ENCODE results near the gene CIDEB.
A peak's percentile ranks its signal among the peaks of the same experiment; 100 is the strongest.

CIDEB gene

DNA sequence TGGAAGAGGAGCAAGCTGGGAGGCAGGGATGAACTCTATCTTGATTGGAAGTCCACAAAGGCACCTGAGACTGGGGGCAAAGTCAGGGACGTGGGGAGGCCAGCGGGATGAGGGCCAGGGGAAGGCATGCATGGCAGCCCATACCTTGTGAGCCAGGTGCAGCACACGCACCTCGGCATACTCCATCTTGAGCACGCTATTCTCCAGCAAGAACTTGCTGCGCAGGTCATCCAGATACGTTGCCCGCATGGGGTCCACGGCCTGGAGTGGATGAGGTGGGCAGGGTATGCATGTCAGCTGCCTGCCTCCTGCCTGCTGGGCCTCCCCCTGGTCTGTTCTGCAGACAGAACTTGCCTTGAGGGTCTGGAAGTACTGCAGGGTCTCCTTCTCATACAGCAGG lies 40.3 kb downstream of the CIDEB start:
- H3K4me1 Mint-ChIP-seq (ENCODE audit: low read depth): peaks cover 20% of the 10 kb centered on the region
- no peaks in the 10 kb centered on the region for H3K9me3 Mint-ChIP-seq
- peaks cover 27% of the 10 kb centered on the region for H3K36me3 Mint-ChIP-seq (ENCODE audit: low read depth)
- H3K27ac Mint-ChIP-seq: no peak overlapping the region
- H3K27me3 Mint-ChIP-seq (ENCODE audit: low read depth): no peaks in the 10 kb centered on the region
- no peak overlapping the region for H3K4me3 Mint-ChIP-seq

GRCh38 chr14:24266344-24267244 lies 41.2 kb downstream of the CIDEB start:
- Mint-ChIP-seq H3K27ac (no peak overlapping the region), H3K27me3 (ENCODE audit: low read depth) (no peaks in the 10 kb centered on the region), H3K9me3 (no peaks in the 10 kb centered on the region), H3K4me1 (ENCODE audit: low read depth) (peaks cover 11% of the 10 kb centered on the region), H3K36me3 (ENCODE audit: low read depth) (peaks cover 24% of the 10 kb centered on the region), H3K4me3 (no peak overlapping the region)

DNA sequence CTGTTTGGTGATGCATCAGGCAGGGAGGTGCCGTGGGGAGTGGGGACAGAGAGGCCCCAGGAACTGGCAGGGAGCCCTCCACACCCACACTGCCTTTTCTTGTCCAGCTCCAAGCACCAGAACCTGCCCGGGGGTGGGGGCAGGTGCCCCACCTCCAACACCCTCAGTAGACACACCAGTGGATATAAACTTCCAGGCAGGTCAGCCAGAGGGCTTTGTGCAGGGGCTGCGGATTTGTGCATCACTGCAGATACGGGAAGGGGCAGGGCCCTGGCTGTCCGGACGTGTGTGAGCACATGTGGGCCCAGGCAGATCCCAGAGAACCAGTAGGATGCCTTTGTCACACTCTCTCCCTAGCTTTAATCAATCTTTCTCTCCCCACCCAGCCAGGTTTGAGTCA lies 43.5 kb downstream of the CIDEB start:
- Mint-ChIP-seq H3K4me1 (ENCODE audit: low read depth) (no peaks in the 10 kb centered on the region), H3K27me3 (ENCODE audit: low read depth) (no peaks in the 10 kb centered on the region), H3K27ac (no peak overlapping the region), H3K9me3 (no peaks in the 10 kb centered on the region), H3K36me3 (ENCODE audit: low read depth) (peaks cover 21% of the 10 kb centered on the region), H3K4me3 (no peak overlapping the region)

DNA sequence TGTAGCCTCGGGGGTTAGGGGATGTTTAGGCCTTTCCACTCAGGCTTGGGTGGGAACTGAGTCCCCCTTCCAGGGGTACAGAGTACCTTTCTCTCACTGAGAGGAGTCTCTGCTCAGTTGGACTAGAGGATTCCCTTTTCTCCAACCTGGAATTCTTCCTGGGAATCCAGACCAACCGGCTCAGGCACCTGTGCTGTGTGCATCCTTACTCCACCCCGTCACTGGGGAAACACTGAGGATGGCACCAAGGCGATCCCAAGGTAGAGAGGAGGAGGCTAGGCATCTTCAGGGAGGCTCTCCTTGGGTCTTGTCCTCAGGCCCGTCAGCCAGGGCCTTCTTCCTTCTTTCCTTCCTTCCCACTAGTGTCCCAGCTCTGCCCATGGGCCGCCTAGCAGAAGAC lies 43.9 kb downstream of the CIDEB start:
- no peak overlapping the region for H3K27ac Mint-ChIP-seq

GRCh38 chr14:24262821-24263733 lies 44.7 kb downstream of the CIDEB start, which contains the start of gene TGM1:
TGM1 (minus strand) TSS chr14:24263177; CDS start chr14:24262352, 825 bp downstream.
- no peaks in the 10 kb centered on the region for H3K9me3 Mint-ChIP-seq
- peaks cover 17% of the 10 kb centered on the region for H3K36me3 Mint-ChIP-seq (ENCODE audit: low read depth)
- H3K4me1 Mint-ChIP-seq (ENCODE audit: low read depth): no peaks in the 10 kb centered on the region
- no peak within 1 kb of the TSS for H3K4me3 Mint-ChIP-seq
- no peaks in the 10 kb centered on the region for H3K27me3 Mint-ChIP-seq (ENCODE audit: low read depth)
- no peak within 1 kb of the TSS for H3K27ac Mint-ChIP-seq

More for the DNA sequence above, 43.9 kb downstream of the CIDEB start:
- Mint-ChIP-seq H3K9me3 (no peaks in the 10 kb centered on the region), H3K4me1 (ENCODE audit: low read depth) (no peaks in the 10 kb centered on the region), H3K36me3 (ENCODE audit: low read depth) (peaks cover 17% of the 10 kb centered on the region), H3K27me3 (ENCODE audit: low read depth) (no peaks in the 10 kb centered on the region), H3K4me3 (no peak overlapping the region)

DNA sequence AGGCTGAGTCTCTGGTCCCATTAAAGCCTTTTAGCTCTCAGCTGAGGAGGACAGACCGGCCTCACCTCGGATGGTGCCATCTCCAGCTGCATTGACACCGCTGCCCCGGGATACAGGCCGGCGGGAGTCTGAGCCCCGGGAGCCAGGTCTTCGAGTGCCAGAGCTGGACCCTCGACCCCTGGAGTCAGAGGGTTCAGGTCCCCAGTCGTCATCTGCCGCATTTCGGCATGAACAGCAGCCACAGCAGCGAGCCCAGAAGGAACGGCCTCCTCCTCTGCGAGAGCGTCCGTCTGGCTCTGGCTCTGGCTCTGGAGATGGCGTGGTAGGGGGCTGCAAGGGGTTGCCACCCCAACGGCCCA lies 45.8 kb downstream of the CIDEB start:
- Mint-ChIP-seq H3K27ac (no peak overlapping the region), H3K36me3 (ENCODE audit: low read depth) (peaks cover 13% of the 10 kb centered on the region), H3K4me3 (no peak overlapping the region), H3K27me3 (ENCODE audit: low read depth) (no peaks in the 10 kb centered on the region), H3K4me1 (ENCODE audit: low read depth) (no peaks in the 10 kb centered on the region), H3K9me3 (no peaks in the 10 kb centered on the region)

- Mint-ChIP-seq H3K4me1 (ENCODE audit: low read depth) (no peaks in the 10 kb centered on the region), H3K27ac (no peak overlapping the region), H3K27me3 (ENCODE audit: low read depth) (no peaks in the 10 kb centered on the region), H3K9me3 (no peaks in the 10 kb centered on the region), H3K4me3 (no peak overlapping the region), H3K36me3 (ENCODE audit: low read depth) (peaks cover 7% of the 10 kb centered on the region)
Observed at GRCh38 chr14:24261256-24261968, 46.4 kb downstream of the CIDEB start.

GRCh38 chr14:24260780-24261157 lies 47.0 kb downstream of the CIDEB start:
- Mint-ChIP-seq H3K27ac (no peak overlapping the region), H3K9me3 (no peaks in the 10 kb centered on the region), H3K4me3 (no peak overlapping the region), H3K36me3 (ENCODE audit: low read depth) (peaks cover 3% of the 10 kb centered on the region), H3K27me3 (ENCODE audit: low read depth) (no peaks in the 10 kb centered on the region), H3K4me1 (ENCODE audit: low read depth) (no peaks in the 10 kb centered on the region)

- Mint-ChIP-seq H3K4me3 (no peak overlapping the region), H3K4me1 (ENCODE audit: low read depth) (no peaks in the 10 kb centered on the region), H3K27ac (no peak overlapping the region), H3K9me3 (no peaks in the 10 kb centered on the region), H3K36me3 (ENCODE audit: low read depth) (peaks cover 5% of the 10 kb centered on the region), H3K27me3 (ENCODE audit: low read depth) (no peaks in the 10 kb centered on the region)
Observed at GRCh38 chr14:24260026-24260779, 47.6 kb downstream of the CIDEB start.

GRCh38 chr14:24259282-24260025 lies 48.3 kb downstream of the CIDEB start:
- no peak overlapping the region for H3K27ac Mint-ChIP-seq
- H3K4me1 Mint-ChIP-seq (ENCODE audit: low read depth): no peaks in the 10 kb centered on the region

DNA sequence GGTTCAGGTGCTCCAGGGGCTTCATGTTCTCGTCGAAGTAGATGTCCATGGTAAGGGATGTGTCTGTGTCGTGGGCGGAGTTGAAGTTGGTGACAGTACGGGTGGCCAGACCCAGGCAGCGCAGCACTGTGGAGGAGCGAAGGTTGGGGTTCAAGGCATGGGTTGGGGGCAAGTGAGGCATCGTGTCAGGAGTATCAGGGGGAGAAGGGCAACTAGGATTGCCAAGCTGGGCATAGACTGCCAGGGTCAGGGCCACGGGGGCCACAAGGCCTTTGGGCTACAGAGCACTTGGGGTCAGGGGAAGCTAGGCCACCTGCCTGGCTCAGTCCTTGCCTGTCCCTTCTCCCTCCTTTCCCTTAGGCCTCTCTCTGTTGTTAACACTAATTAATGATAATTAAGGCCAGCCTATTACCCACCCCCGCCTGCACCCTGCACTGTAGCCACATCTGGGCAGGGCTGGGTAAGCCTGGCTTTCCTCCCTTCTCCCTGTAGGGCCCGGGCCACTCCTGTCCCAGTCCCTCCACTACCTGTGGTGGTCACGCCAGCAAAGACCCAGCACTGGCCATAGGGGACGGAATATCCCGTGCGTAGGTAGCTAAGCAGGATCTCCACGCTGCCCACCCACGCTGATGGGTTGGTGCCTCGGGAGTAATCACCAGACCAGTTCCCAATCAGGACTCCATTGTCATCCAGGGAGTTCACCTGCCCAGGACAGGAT lies 49.1 kb downstream of the CIDEB start:
- Mint-ChIP-seq H3K9me3 (no peaks in the 10 kb centered on the region), H3K27ac (no peak overlapping the region), H3K4me3 (no peak overlapping the region), H3K36me3 (ENCODE audit: low read depth) (peaks cover 7% of the 10 kb centered on the region), H3K4me1 (ENCODE audit: low read depth) (no peaks in the 10 kb centered on the region), H3K27me3 (ENCODE audit: low read depth) (no peaks in the 10 kb centered on the region)

More at GRCh38 chr14:24259282-24260025, 48.3 kb downstream of the CIDEB start:
- Mint-ChIP-seq H3K9me3 (no peaks in the 10 kb centered on the region), H3K4me3 (no peak overlapping the region), H3K36me3 (ENCODE audit: low read depth) (peaks cover 4% of the 10 kb centered on the region), H3K27me3 (ENCODE audit: low read depth) (no peaks in the 10 kb centered on the region)

GRCh38 chr14:24258119-24258518 lies 49.7 kb downstream of the CIDEB start:
- no peak overlapping the region for H3K4me3 Mint-ChIP-seq
- H3K27me3 Mint-ChIP-seq (ENCODE audit: low read depth): no peaks in the 10 kb centered on the region
- no peaks in the 10 kb centered on the region for H3K4me1 Mint-ChIP-seq (ENCODE audit: low read depth)
- H3K36me3 Mint-ChIP-seq (ENCODE audit: low read depth): peaks cover 8% of the 10 kb centered on the region
- no peaks in the 10 kb centered on the region for H3K9me3 Mint-ChIP-seq
- no peak overlapping the region for H3K27ac Mint-ChIP-seq

DNA sequence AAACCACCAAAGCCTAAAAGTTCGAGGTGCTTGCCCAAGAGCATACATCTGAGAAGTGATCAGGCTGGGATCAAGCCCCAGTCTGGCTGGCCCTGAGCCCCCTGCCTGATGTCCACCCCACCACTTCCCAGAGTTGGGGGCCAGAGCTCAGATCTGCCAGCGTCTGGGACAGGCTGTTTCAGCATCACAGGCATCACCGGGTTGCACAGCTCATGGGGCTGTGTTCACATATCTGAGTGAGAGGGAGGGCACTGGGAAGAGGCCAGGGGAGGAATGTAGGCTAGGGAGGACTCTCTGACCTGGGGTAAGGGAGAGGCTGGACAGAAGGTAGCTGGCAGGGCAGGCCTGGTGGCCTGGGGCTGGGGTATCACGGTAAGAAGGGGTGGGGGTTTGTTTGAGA lies 50.8 kb downstream of the CIDEB start:
- no peaks in the 10 kb centered on the region for H3K27me3 Mint-ChIP-seq (ENCODE audit: low read depth)
- no peak overlapping the region for H3K4me3 Mint-ChIP-seq
- no peaks in the 10 kb centered on the region for H3K9me3 Mint-ChIP-seq
- peak overlapping the region; percentile 31 for H3K27ac Mint-ChIP-seq
- no peaks in the 10 kb centered on the region for H3K4me1 Mint-ChIP-seq (ENCODE audit: low read depth)
- peaks cover 8% of the 10 kb centered on the region for H3K36me3 Mint-ChIP-seq (ENCODE audit: low read depth)

Measured in T-helper 1 cell treated with Interleukin-12 subunit alpha and Interleukin-12 subunit beta and Interleukin-4 antibody, amounts not matched to agents 30 μg/mL and 1 μg/mL, for 36 hours (primary cell).